Right forelimb (tissue), 1 donor: Measurements from ENCODE around the gene PPP4C.

Source experiments
- DNase-seq: peaks from one replicate; pipeline ENCODE4 v3.0.0-alpha.2; 2018

PPP4C gene

DNA sequence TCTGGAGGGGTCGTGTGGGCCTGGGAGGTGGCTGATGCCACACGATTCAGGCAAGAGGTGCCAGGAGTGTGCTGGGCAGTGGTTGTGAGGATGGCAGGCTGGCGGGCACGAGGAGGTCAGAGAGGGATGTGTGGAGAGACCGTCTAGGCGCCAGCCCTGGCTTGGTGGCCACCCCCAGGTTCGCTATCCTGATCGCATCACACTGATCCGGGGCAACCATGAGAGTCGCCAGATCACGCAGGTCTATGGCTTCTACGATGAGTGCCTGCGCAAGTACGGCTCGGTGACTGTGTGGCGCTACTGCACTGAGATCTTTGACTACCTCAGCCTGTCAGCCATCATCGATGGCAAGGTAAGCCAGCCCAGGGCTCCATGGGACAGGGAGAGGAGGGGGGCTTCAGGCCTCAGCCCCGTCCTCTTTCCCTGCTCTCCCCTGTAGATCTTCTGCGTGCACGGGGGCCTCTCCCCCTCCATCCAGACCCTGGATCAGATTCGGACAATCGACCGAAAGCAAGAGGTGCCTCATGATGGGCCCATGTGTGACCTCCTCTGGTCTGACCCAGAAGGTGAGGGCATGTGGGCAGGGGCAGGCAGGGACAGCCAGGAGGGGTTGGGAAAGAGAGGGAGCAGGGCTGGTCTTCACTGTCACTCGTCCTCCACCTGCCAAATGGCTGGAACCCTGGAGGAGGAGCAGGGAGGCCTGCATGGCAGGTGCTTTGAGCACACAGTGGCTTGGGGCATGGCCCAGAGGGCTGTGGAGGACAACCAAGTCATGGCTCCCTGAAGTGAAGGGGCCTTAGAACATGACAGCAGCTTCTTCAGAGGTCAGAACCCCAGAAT is 7.6 kb downstream of the PPP4C start:
- DNase-seq: no peak

DNA sequence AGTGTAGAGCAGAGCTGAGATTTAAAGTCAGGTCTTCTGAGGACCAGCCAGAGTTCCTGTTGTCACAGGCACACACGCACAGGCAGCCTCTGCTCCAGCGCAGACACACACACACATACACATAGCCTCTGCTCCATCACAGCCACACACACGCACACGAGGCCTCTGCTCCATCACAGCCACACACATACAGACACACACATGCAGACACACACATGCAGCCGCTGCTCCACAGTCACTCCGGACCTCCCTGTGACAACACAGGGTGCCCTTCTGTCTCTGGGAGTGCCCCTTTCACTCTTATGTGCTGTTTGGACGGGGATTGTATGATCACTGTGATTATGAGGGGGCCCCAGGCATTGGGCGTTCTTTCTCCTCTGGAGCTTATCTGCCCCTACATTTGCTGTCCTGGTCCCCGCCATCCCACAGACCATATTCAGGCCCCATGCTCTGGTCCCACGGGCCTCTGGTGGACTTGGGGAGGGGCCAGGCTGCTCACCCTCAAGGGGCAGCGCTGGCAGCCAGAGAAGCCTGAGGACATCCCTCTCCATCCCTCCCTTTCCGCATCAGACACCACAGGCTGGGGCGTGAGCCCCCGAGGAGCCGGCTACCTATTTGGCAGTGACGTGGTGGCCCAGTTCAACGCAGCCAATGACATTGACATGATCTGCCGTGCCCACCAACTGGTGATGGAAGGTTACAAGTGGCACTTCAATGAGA is 8.5 kb downstream of the PPP4C start:
- no peak for DNase-seq

- no peak for DNase-seq
These were observed 9.0 kb downstream of the PPP4C start for GRCh38 chr16:30084816-30085159.

DNA sequence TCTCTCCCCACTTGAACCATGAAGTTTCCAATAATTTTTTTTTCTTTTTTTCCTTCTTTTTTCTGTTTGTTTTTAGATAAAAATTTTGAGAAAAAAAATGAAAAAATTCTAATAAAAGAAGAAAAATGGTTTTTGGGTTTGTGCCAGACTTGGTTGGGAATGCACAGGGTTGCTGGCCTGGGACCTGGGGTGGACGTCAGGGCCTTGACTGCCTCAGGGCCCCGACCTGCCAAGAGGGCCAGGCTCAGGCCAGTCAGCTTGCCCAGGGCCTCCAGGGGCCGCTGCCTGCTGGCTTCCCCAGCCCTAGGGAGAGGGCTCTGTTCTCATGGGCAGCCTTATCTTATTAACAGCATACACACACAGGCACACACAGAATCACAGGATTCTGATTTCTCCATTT is 9.5 kb downstream of the PPP4C start:
- no peak for DNase-seq

- DNase-seq: no peak
These were observed 10.0 kb downstream of the PPP4C start for GRCh38 chr16:30085820-30086219.

DNA sequence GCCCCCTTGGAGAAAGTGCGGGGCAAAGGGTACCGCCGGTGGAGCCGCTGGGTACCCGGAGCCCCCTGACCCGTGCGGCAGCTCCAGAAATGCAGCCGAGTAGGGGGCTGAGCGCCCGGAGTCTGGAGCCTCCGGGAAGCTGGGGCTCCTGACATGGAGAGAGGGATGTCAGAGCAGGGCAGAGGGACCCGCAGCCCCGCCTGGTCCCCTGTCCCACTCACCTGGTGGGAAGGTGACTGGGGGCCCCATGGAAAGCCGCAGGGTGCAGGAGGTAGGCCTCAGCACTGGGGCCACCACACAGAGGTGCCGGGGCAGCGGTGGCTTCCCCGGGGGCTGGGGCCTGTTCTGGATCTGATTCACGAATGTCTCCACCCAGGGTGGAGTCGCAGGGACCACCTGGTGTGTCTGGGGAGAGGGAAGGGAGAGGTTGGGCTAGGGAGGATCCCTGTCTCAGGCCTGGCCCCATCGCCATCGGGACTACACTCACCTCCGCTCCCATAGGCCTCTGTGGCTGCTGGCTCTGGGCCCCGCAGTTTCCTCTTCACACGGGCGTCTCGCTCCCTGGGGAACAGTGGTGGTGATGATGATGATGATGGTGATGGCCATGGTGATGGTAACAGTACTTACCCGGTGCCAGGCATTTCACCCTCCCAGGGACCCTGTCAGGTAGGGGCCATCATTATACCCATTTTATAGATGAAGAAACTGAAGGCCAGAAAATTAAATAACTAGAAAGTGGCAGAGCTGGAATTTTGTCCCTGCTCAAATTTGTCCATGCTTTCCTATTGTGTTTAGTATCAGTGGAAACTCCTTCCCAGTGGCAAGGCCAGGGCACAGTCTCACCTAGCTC is 10.7 kb downstream of the PPP4C start:
- no peak for DNase-seq

- DNase-seq: no peak
These were observed 11.5 kb downstream of the PPP4C start for GRCh38 chr16:30087181-30087898.

DNA sequence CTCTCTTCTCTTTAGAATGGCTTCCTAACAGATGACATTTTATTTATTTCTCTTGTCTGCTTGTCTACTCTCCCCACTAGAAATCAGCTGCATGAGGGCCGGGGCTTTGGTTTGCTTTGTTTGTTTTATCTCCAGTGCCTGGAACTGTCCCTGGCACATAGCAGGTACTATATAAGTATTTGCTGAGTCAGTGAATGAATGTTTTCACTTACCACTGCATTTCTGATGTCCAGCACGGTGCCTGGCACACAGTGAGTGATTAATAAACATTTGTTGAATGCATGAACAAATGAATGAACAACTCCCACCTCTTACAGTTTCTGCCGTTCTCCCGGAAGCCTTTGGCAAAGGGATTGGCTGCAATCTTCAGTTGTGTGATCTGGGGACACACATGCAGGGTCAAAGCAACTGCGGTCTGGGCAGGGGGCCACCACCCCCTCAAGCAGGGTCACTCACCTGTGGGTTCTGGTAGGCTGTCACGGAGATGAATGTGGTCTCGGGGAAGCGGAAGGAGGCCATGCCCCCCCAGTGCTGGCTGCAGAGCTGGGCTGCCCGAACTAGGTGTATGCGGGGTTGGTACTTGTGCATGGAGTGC is 12.5 kb downstream of the PPP4C start:
- DNase-seq: no peak

GRCh38 chr16:30088832-30089624 is 13.2 kb downstream of the PPP4C start:
- DNase-seq: no peak

- no peak for DNase-seq
These were observed 15.0 kb downstream of the PPP4C start for GRCh38 chr16:30090610-30091331.

- DNase-seq: peak; percentile 95
These were observed 15.9 kb downstream of the PPP4C start, which contains the start of gene TBX6 for GRCh38 chr16:30091474-30092372. TSS of gene TBX6 (minus strand) at chr16:30091924. CDS start at chr16:30091193, 731 bp downstream.

DNA sequence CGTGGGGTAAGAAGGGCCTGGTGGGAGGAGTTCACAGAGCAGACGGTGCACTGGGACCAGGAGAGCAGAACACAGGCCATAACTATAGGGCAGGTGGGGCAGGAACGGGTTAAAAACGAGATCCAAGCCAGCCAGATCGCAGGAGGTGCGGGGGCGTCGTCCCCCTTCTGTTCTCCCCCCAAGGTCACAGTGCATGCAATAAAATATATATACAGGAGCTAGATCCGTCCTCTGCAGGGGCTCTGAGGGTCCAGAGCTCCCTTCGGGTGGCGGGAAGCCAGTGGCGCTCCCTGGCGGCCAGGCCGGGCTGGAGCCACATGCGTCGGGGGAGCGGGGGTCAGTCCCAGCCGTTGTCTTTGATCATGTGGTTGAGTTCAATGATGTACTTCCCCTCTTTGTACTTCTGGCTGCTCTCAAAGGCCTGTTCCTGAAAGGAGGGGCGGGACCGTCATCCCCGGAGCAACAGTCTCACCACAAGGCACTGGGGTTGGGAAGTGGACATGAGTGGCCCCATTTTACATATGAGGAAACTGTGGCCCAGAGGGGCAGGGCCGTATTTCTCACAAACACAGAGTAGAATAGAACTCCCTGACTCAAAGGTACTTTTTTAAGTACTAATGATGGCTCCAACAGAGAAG is 16.7 kb downstream of the PPP4C start:
- DNase-seq: no peak

- no peak for DNase-seq
These were observed 18.9 kb downstream of the PPP4C start for GRCh38 chr16:30094541-30095165.

GRCh38 chr16:30095166-30096078 is 19.6 kb downstream of the PPP4C start:
- DNase-seq: no peak

- peak; percentile 92 for DNase-seq
These were observed 20.5 kb downstream of the PPP4C start, which contains the start of gene YPEL3 for GRCh38 chr16:30096105-30096861. TSS of gene YPEL3 (minus strand) at chr16:30096213. CDS start at chr16:30095482, 731 bp downstream.

DNA sequence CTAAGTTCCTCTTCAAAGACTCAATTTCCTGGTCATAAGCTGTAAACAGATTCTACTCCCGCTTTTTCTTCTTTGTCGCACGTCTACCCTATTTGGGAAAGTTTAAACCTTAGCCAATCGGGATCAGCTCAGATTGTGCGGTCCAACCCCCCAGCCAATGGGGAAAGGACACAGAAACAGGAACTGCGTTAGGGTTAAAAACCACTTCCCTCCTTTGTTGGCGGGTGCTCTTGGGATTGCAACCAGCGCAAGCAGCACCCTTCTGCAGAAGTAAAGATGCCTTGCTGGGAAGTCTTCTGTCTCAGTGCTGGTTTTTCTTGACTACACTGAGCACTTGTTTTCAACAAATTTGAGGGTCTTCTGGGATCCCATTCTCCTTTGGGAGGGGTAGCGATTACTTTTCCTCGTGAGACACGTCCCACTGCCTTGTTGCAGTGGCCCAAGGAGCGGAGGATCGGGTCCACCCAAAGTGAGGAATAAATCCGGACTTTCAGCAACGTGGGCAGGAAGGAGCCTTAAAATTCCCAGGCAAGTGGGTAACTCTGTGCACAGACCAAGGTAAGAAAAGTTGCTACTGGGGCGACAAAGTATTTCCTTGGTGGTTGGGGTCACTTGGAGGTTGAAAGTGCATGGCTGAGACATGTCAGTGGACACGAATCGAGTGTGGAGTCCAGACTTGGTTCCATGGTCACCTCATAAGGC is 21.2 kb downstream of the PPP4C start:
- no peak for DNase-seq
